GM23338 (cell line): Measurements from ENCODE around the gene L3MBTL4.

ENCODE experiments used
- CREB1 ChIP-seq: fragments of 250-450 bp; sonication (Bioruptor Pico); IDR thresholded peaks from 2 replicates; pipeline ENCODE4 v1.5.0; 2020; ENCODE audit warnings: low read depth, mild to moderate bottlenecking, moderate library complexity
- CTCF ChIP-seq, 2 experiments: fragments of 200-600 bp in 1 of 2; sonication (generic) in 1 of 2; conservative IDR thresholded peaks; 2 replicates each; pipeline versions ENCODE4 v1.5.1 to v1.6.1; 2016 to 2017; ENCODE audit warnings: antibody characterized with exemption in 2 of 2, low read depth in 2 of 2, mild to moderate bottlenecking in 2 of 2, moderate library complexity in 1 of 2
- REST ChIP-seq: IDR thresholded peaks from one replicate; pipeline ENCODE4 v1.6.1; 2018; ENCODE audit warnings: antibody characterized with exemption; ENCODE audit not compliant: unreplicated experiment

GRCh38 chr18:6021306-6022073 lies 393.2 kb downstream of the L3MBTL4 start:
- no peak for TF ChIP-seq CTCF (conservative IDR thresholded peaks at IDR 0.05; ENCODE audit: low read depth in 2 of 2)
- no peak for TF ChIP-seq REST
- TF ChIP-seq CREB1 (CRISPR knock-in tag), result no peak
